Measurements from ENCODE around the gene RSL24D1. TPM values are rescaled to one million over a fixed set of nuclear protein-coding genes. Genes with fewer than 3 reads are reported as not detected.

RSL24D1 gene
- total RNA-seq, 2 donors from 2014 or later = 13.5 to 46.7 TPM

GRCh38 chr15:55202206-55202605 is 5.5 kb upstream of the RSL24D1 start:
- WGBS, 2 donors = 100% methylated on average over 1 of the region's 1 CpG
- intact Hi-C loops (cut with DNase I) = no loop called here
- ATAC-seq = no peak

DNA sequence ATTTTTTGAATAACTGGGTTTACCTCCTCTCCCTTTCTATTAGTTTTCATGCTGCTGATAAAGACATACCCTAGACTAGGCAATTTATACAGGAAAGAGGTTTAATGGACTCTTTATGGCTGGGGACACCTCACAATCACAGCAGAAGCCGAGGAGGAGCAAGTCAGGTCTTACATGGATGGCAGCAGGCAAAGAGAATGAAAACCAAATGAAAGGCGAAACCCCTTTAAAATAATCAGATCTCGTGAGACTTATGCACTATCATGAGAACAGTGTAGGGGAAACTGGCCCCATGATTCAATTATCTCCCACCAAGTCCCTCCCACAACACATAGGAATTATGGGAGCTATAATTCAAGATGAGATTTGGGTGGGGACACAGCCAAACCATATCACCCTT is 2.0 kb upstream of the RSL24D1 start:
- no peak for TF ChIP-seq POLR2A (IDR thresholded peaks at IDR 0.05)
- TF ChIP-seq, protein P1, sequence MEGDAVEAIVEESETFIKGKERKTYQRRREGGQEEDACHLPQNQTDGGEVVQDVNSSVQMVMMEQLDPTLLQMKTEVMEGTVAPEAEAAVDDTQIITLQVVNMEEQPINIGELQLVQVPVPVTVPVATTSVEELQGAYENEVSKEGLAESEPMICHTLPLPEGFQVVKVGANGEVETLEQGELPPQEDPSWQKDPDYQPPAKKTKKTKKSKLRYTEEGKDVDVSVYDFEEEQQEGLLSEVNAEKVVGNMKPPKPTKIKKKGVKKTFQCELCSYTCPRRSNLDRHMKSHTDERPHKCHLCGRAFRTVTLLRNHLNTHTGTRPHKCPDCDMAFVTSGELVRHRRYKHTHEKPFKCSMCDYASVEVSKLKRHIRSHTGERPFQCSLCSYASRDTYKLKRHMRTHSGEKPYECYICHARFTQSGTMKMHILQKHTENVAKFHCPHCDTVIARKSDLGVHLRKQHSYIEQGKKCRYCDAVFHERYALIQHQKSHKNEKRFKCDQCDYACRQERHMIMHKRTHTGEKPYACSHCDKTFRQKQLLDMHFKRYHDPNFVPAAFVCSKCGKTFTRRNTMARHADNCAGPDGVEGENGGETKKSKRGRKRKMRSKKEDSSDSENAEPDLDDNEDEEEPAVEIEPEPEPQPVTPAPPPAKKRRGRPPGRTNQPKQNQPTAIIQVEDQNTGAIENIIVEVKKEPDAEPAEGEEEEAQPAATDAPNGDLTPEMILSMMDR (IDR thresholded peaks at IDR 0.05) = no peak
- peaks cover 21% of the 10 kb centered on the region for H3K4me1 ChIP-seq
- no peak overlapping the region for H3K27ac ChIP-seq
- WGBS, 2 donors = 93 to 95% methylated on average over 3 of the region's 3 CpGs
- no peaks in the 10 kb centered on the region for H3K9me3 ChIP-seq
- H3K27me3 ChIP-seq = no peaks in the 10 kb centered on the region
- no peak for ATAC-seq
- no peak for DNase-seq
- intact Hi-C loops (cut with DNase I) = no loop called here
- H3K36me3 ChIP-seq (replicated peaks in 1 of 2; ENCODE audit: insufficient read depth in 1 of 2, low read depth in 2 of 2) = no peaks in the 10 kb centered on the region
- H3K4me3 ChIP-seq = no peak overlapping the region

More at GRCh38 chr15:55202206-55202605, 5.5 kb upstream of the RSL24D1 start:
- Histone ChIP-seq H3K27ac (no peak overlapping the region), H3K27me3 (no peaks in the 10 kb centered on the region), H3K36me3 (replicated peaks in 1 of 2; ENCODE audit: insufficient read depth in 1 of 2, low read depth in 2 of 2) (peaks cover 0 to 7% of the 10 kb centered on the region in 2 donors), H3K9me3 (no peaks in the 10 kb centered on the region), H3K4me3 (no peak overlapping the region), H3K4me1 (no peaks in the 10 kb centered on the region)
- DNase-seq = no peak
- TF ChIP-seq POLR2A (IDR thresholded peaks at IDR 0.05) = no peak
- TF ChIP-seq, protein P1 (IDR thresholded peaks at IDR 0.05) = no peak

DNA sequence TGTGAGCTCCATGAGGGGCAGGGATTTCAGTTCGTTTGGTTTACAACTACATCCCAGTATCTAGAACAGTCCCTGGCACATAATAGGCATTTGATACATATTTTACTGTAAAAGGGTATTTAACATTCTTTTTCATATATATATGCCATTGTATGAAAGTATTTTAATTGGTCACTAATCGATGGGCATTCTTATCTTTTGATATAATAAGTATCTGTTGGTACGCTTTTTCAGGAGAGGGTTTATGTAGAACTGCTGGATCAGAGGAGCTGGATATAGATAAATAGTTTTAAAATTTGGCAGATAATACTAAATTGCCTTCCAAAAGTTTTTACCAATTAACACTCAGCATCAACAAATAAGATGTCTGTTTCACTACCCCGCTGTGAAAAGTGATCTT is 978 bp upstream of the RSL24D1 start:
- intact Hi-C loops (cut with DNase I) = no loop called here
- Histone ChIP-seq H3K36me3 (replicated peaks in 1 of 2; ENCODE audit: insufficient read depth in 1 of 2, low read depth in 2 of 2) (no peaks in the 10 kb centered on the region), H3K4me3 (peak overlapping the region in 1 of 2 donors; percentile 19), H3K4me1 (peaks cover 21% of the 10 kb centered on the region), H3K27me3 (no peaks in the 10 kb centered on the region), H3K9me3 (no peaks in the 10 kb centered on the region), H3K27ac (peak overlapping the region in 3 of 4 donors; percentile 74 to 94 (median 91))
- no peak for ATAC-seq
- 30 to 33% methylated on average over 4 of the region's 4 CpGs for WGBS, 2 donors
- DNase-seq = no peak
- no peak for TF ChIP-seq POLR2A (IDR thresholded peaks at IDR 0.05)
- TF ChIP-seq, protein P1 (IDR thresholded peaks at IDR 0.05) = no peak

DNA sequence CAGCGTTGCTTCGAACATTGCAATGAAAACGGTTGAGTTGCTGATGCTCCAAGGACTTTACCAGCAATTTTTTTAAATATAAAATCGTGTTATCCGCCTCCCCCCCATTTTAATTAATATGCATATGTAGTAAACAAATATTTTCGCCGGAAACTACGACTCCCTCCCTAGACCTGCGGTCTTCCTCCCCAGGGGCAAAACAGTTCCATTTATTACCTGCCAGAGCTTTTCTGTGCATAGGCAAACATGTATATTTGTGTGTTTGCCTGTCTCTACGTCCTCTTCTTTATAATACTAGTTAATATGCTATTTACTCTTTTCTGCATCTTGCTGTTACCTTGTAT is 593 bp upstream of the RSL24D1 start:
- ATAC-seq = no peak
- H3K9me3 ChIP-seq = no peaks in the 10 kb centered on the region
- intact Hi-C loops (cut with DNase I) = no loop called here
- peaks cover 21% of the 10 kb centered on the region for H3K4me1 ChIP-seq
- H3K4me3 ChIP-seq = peak overlapping the region; percentile 10 to 19
- H3K36me3 ChIP-seq (replicated peaks in 1 of 2; ENCODE audit: insufficient read depth in 1 of 2, low read depth in 2 of 2) = no peaks in the 10 kb centered on the region
- peak overlapping the region; percentile 74 to 94 (median 86) for H3K27ac ChIP-seq
- WGBS, 2 donors = 0% methylated on average over 10 of the region's 10 CpGs
- no peak for DNase-seq
- no peak for TF ChIP-seq POLR2A (IDR thresholded peaks at IDR 0.05)
- TF ChIP-seq, protein P1 (IDR thresholded peaks at IDR 0.05) = no peak
- H3K27me3 ChIP-seq = no peaks in the 10 kb centered on the region

DNA sequence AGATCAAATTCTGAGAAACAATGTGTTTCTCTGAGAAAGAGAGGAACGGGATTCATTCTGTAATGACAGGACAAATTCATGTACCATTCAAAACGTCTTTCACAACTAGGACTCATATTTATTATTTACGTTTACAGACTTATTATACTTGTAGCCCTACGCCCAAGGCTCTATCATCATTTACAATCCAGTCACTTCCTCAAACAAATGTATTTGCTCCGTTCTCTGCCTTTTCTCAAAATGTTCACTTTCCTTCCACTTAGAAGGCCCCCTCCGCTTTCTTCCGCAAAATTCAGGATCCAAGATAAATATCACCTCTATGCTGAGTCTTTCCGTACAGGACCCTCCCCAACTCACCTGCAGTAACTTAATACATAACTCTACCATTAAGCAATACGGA is 745 bp downstream of the RSL24D1 start:
- H3K27me3 ChIP-seq = no peaks in the 10 kb centered on the region
- peak overlapping the region; percentile 24 to 62 for H3K4me3 ChIP-seq
- DNase-seq (no peak), ATAC-seq (no peak)
- no peak for TF ChIP-seq POLR2A (IDR thresholded peaks at IDR 0.05)
- TF ChIP-seq, protein P1 (IDR thresholded peaks at IDR 0.05) = no peak
- peaks cover 0 to 3% of the 10 kb centered on the region in 2 donors for H3K36me3 ChIP-seq (replicated peaks in 1 of 2; ENCODE audit: insufficient read depth in 1 of 2, low read depth in 2 of 2)
- WGBS, 2 donors = 1% methylated on average over 9 of the region's 9 CpGs
- intact Hi-C loops (cut with DNase I) = no loop called here
- H3K4me1 ChIP-seq = peaks cover 21% of the 10 kb centered on the region
- H3K27ac ChIP-seq = peak overlapping the region; percentile 74 to 94 (median 86)
- H3K9me3 ChIP-seq = no peaks in the 10 kb centered on the region
